Astrocyte (in vitro differentiated cells and primary cell): ENCODE measurements around the gene ASB8.

Experiments
- EZH2 ChIP-seq: IDR thresholded peaks from 2 replicates; pipeline ENCODE4 v1.6.1; 2012; ENCODE audit warnings: mild to moderate bottlenecking, low read length, inconsistent platforms; ENCODE audit not compliant: insufficient read depth
- TF ChIP-seq, protein P1 (sequence below): IDR thresholded peaks from 2 replicates; pipeline ENCODE4 v1.5.1; 2011; ENCODE audit warnings: low read depth, mild to moderate bottlenecking, inconsistent platforms, low read length, moderate library complexity; ENCODE audit not compliant: insufficient read depth

DNA sequence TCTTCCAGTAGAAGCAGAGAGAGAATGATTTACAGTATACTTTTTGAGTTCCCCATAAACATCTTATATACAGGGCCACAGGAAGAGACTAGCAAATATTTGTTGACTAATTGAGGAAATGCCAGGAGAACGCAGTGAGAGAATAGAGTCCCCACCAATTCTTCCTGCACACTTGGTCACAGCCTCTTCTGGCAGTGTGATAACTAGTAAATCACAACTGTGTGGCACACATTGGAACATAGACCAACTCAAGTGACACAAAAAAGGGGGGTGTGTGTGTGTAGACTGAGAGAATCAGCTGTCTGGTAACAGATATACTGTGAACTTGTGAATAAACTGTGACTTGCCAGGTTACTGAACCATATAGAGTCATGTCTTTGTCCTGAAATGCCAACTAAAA, 27.9 kb downstream of the ASB8 start:
- TF ChIP-seq, protein P1, sequence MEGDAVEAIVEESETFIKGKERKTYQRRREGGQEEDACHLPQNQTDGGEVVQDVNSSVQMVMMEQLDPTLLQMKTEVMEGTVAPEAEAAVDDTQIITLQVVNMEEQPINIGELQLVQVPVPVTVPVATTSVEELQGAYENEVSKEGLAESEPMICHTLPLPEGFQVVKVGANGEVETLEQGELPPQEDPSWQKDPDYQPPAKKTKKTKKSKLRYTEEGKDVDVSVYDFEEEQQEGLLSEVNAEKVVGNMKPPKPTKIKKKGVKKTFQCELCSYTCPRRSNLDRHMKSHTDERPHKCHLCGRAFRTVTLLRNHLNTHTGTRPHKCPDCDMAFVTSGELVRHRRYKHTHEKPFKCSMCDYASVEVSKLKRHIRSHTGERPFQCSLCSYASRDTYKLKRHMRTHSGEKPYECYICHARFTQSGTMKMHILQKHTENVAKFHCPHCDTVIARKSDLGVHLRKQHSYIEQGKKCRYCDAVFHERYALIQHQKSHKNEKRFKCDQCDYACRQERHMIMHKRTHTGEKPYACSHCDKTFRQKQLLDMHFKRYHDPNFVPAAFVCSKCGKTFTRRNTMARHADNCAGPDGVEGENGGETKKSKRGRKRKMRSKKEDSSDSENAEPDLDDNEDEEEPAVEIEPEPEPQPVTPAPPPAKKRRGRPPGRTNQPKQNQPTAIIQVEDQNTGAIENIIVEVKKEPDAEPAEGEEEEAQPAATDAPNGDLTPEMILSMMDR, result no peak
- no peak for TF ChIP-seq EZH2
